ENCODE results near the gene CAMKK1.

- TF ChIP-seq ZFP3 (CRISPR knock-in tag; IDR thresholded peaks at IDR 0.05) (no peak), BACH2 (CRISPR knock-in tag; IDR thresholded peaks at IDR 0.05; ENCODE audit: borderline replicate concordance) (no peak), ESRRG (CRISPR knock-in tag; IDR thresholded peaks at IDR 0.05) (no peak), CSRNP3 (CRISPR knock-in tag; IDR thresholded peaks at IDR 0.05) (no peak), TCF4 (CRISPR knock-in tag; IDR thresholded peaks at IDR 0.05; ENCODE audit: borderline replicate concordance) (no peak), ZFP30 (CRISPR knock-in tag; IDR thresholded peaks at IDR 0.05) (no peak)
Observed at GRCh38 chr17:3867106-3867505, 25.7 kb downstream of the CAMKK1 start.
